Measurements from ENCODE around the gene ADGRF4. TPM values are rescaled to one million over a fixed set of nuclear protein-coding genes. Genes with fewer than 3 reads are reported as not detected.

The ADGRF4 gene
- total and polyA plus RNA-seq, 11 donors = 0.06 to 0.60 (median 0.25) TPM; not detected in 6

- TF ChIP-seq CTCF (IDR thresholded peaks at IDR 0.05) (no peak), POLR2A (IDR thresholded peaks at IDR 0.05) (no peak)
- Histone ChIP-seq H3K36me3 (no peaks in the 10 kb centered on the region), H3K27ac (no peak overlapping the region), H3K9me3 (no peaks in the 10 kb centered on the region), H3K27me3 (no peaks in the 10 kb centered on the region), H3K4me3 (no peak overlapping the region), H3K4me1 (peaks cover 0 to 4% (median 0%) of the 10 kb centered on the region in 12 donors)
- DNase-seq (no peak), ATAC-seq (no peak)
- intact Hi-C loops (cut with DNase I) = no loop called here
These were observed 17.4 kb downstream of the ADGRF4 start for GRCh38 chr6:47715782-47716181.

- H3K36me3 ChIP-seq = no peaks in the 10 kb centered on the region
- no peaks in the 10 kb centered on the region for H3K9me3 ChIP-seq
- peaks cover 0 to 4% (median 0%) of the 10 kb centered on the region in 12 donors for H3K4me1 ChIP-seq
- no peaks in the 10 kb centered on the region for H3K27me3 ChIP-seq
- no peak overlapping the region for H3K4me3 ChIP-seq
- 62 to 78% (median 74%) methylated on average over 2 of the region's 2 CpGs for WGBS, 4 donors
- ATAC-seq = no peak
- TF ChIP-seq CTCF (IDR thresholded peaks at IDR 0.05) (no peak), POLR2A (IDR thresholded peaks at IDR 0.05) (no peak)
- DNase-seq = no peak
- H3K27ac ChIP-seq = no peak overlapping the region
- intact Hi-C loops (cut with DNase I) = no loop called here
These were observed 17.8 kb downstream of the ADGRF4 start for GRCh38 chr6:47716207-47716606.

GRCh38 chr6:47718571-47718970, 20.2 kb downstream of the ADGRF4 start:
- H3K27me3 ChIP-seq = no peaks in the 10 kb centered on the region
- peaks cover 0 to 4% (median 0%) of the 10 kb centered on the region in 12 donors for H3K4me1 ChIP-seq
- no peak overlapping the region for H3K4me3 ChIP-seq
- TF ChIP-seq CTCF (IDR thresholded peaks at IDR 0.05) (no peak), POLR2A (IDR thresholded peaks at IDR 0.05) (no peak)
- intact Hi-C loops (cut with DNase I) = no loop called here
- no peaks in the 10 kb centered on the region for H3K36me3 ChIP-seq
- no peak overlapping the region for H3K27ac ChIP-seq
- DNase-seq (no peak), ATAC-seq (no peak)
- no peaks in the 10 kb centered on the region for H3K9me3 ChIP-seq
- WGBS, 4 donors = 0% methylated on average over 1 of the region's 1 CpG

GRCh38 chr6:47721189-47721588, 22.8 kb downstream of the ADGRF4 start:
- ATAC-seq (no peak), DNase-seq (no peak)
- H3K4me1 ChIP-seq = no peaks in the 10 kb centered on the region
- H3K4me3 ChIP-seq = no peak overlapping the region
- intact Hi-C loops (cut with DNase I) = no loop called here
- 87 to 94% (median 88%) methylated on average over 4 of the region's 4 CpGs for WGBS, 4 donors
- no peaks in the 10 kb centered on the region for H3K9me3 ChIP-seq
- H3K27me3 ChIP-seq = no peaks in the 10 kb centered on the region
- H3K27ac ChIP-seq = no peak overlapping the region
- no peak for TF ChIP-seq CTCF (IDR thresholded peaks at IDR 0.05)
- no peak for TF ChIP-seq POLR2A (IDR thresholded peaks at IDR 0.05)
- no peaks in the 10 kb centered on the region for H3K36me3 ChIP-seq
